ENCODE data around the gene SMTNL1. TPM values are rescaled to one million over a fixed set of nuclear protein-coding genes. Genes with fewer than 3 reads are reported as not detected.

Gene SMTNL1
- total and polyA plus RNA-seq, 9 of the 15 experiments (the other 6 are each of a cell fraction or from before 2014, with no cell fraction given), result not detected

DNA sequence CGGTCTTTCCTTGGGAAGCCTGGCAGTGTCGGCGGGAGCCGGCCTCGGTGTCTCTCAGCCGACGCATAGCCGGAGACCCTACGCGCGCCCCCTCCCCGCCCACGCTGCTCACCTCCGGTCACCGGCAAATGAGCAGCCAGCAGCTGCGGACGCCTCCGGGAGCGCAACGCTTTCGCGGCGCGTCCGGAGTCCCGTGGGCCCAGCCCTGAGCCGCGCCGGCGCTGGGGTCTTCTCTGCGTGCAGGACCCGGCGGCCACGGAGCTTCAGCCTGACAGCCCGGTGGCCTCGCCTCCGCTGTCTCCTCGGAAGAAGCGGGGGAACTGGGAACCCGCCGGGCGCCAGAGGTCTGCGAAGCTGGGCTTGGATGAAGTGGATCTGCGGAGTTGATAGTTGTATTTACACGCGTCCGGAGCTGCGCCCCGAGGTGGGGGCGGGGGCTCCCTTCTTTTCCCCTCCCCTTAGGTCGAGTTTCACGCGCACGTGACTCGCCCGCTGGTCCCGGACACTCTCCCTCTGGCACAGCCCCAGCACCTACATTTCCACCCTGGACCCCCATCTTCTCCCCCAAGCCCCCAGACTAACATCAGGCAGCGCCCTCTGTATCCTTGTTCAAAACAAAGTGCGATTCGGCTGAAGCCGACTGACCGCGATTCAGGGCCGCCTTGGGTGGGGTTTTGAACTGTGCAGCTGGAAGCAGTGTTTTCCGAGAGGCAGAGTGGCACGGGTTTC lies 21.9 kb upstream of the SMTNL1 start, which contains the start of gene SLC43A1 (continued):
- TF ChIP-seq ZBTB34 (CRISPR knock-in tag; IDR thresholded peaks at IDR 0.05) (no peak), ELF4 (CRISPR knock-in tag; IDR thresholded peaks at IDR 0.05) (0 out of 2 replicates have a peak, but pooled peaks have one; percentile 15), HIVEP1 (CRISPR knock-in tag; IDR thresholded peaks at IDR 0.05) (no peak), ZBTB49 (CRISPR knock-in tag; IDR thresholded peaks at IDR 0.05; ENCODE audit: borderline replicate concordance) (no peak), L3MBTL2 (IDR thresholded peaks at IDR 0.05) (peak; percentile 75; the same call in 1 of the 2 replicates), CCNT2 (IDR thresholded peaks at IDR 0.05; ENCODE audit: borderline replicate concordance, extremely low read depth, insufficient read length, low read depth, low read length) (peak; percentile 47), TRIM24 (IDR thresholded peaks at IDR 0.05) (no peak), HES1 (IDR thresholded peaks at IDR 0.05; ENCODE audit: low read depth) (no peak), RBM15 (IDR thresholded peaks at IDR 0.05; ENCODE audit: insufficient read depth, low read length) (no peak), ZNF668 (CRISPR knock-in tag; IDR thresholded peaks at IDR 0.05) (no peak), STAT5A (IDR thresholded peaks at IDR 0.05; ENCODE audit: borderline replicate concordance, low read length) (no peak), MXI1 (IDR thresholded peaks at IDR 0.05; ENCODE audit: low read depth, low read length) (0 out of 2 replicates have a peak, but pooled peaks have one; percentile 13), GABPB2 (CRISPR knock-in tag; conservative IDR thresholded peaks at IDR 0.05) (no peak), BMI1 (IDR thresholded peaks at IDR 0.05; ENCODE audit: low read length) (no peak), FUS (optimal IDR thresholded peaks at IDR 0.05; ENCODE audit: low read depth, low read length) (no peak)
- TF ChIP-seq, protein P1, sequence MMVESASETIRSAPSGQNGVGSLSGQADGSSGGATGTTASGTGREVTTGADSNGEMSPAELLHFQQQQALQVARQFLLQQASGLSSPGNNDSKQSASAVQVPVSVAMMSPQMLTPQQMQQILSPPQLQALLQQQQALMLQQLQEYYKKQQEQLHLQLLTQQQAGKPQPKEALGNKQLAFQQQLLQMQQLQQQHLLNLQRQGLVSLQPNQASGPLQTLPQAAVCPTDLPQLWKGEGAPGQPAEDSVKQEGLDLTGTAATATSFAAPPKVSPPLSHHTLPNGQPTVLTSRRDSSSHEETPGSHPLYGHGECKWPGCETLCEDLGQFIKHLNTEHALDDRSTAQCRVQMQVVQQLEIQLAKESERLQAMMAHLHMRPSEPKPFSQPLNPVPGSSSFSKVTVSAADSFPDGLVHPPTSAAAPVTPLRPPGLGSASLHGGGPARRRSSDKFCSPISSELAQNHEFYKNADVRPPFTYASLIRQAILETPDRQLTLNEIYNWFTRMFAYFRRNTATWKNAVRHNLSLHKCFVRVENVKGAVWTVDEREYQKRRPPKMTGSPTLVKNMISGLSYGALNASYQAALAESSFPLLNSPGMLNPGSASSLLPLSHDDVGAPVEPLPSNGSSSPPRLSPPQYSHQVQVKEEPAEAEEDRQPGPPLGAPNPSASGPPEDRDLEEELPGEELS (CRISPR knock-in tag; IDR thresholded peaks at IDR 0.05; ENCODE audit: borderline replicate concordance), result no peak; the same call in 1 of the 2 replicates
- TF ChIP-seq, protein P2, sequence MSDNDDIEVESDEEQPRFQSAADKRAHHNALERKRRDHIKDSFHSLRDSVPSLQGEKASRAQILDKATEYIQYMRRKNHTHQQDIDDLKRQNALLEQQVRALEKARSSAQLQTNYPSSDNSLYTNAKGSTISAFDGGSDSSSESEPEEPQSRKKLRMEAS (CRISPR knock-in tag; IDR thresholded peaks at IDR 0.05), result peak; percentile 66
- TF ChIP-seq, protein P3, sequence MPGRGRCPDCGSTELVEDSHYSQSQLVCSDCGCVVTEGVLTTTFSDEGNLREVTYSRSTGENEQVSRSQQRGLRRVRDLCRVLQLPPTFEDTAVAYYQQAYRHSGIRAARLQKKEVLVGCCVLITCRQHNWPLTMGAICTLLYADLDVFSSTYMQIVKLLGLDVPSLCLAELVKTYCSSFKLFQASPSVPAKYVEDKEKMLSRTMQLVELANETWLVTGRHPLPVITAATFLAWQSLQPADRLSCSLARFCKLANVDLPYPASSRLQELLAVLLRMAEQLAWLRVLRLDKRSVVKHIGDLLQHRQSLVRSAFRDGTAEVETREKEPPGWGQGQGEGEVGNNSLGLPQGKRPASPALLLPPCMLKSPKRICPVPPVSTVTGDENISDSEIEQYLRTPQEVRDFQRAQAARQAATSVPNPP (IDR thresholded peaks at IDR 0.05; ENCODE audit: borderline replicate concordance, insufficient read depth, insufficient read length), result no peak

Data from K562 (cell line).